H1 (cell line): ENCODE results near the gene TIA1. TPM values are rescaled to one million over a fixed set of nuclear protein-coding genes. Genes with fewer than 3 reads are reported as not detected.

ENCODE experiments used
- CTCF ChIA-PET: fragments of 300-600 bp; sonication (Branson Sonifier 250); formaldehyde crosslinking; loops from one replicate; lab custom pipeline; 2021; ENCODE audit not compliant: partially characterized antibody; lab: Charles Lee
- POLR2A ChIA-PET: fragments of 300-600 bp; sonication (Branson Sonifier 250); formaldehyde crosslinking; loops from one replicate; lab custom pipeline; 2021; ENCODE audit warnings: inconsistent platforms; ENCODE audit not compliant: partially characterized antibody; lab: Charles Lee
- DNase-seq, 2 experiments: peaks; one replicate each; pipeline versions ENCODE4 v3.0.0 to v3.0.0-alpha.2; 2010 to 2022; ENCODE audit warnings: low spot score in 2 of 2, low read depth in 1 of 2, mixed read lengths in 1 of 2
- FAIRE-seq: peaks from 2 replicates; lab custom pipeline; 2011; peaks lifted over from hg19 to GRCh38; lab: Jason Lieb, UNC
- H2AFZ ChIP-seq: 2 replicates; pipeline ENCODE4 v1.8.1; 2012; ENCODE audit warnings: low read length, inconsistent platforms
- H2AK5ac ChIP-seq: 2 replicates; pipeline ENCODE4 v1.6.1; 2013; ENCODE audit warnings: low read depth, low read length
- H2BK120ac ChIP-seq: replicated peaks from 2 replicates; pipeline ENCODE3; 2013; ENCODE audit warnings: low read depth, low read length, inconsistent platforms
- H2BK12ac ChIP-seq: 2 replicates; pipeline ENCODE4 v1.6.1; 2013; ENCODE audit warnings: low read depth, low read length
- H2BK15ac ChIP-seq: 2 replicates; pipeline ENCODE4 v1.6.1; 2013; ENCODE audit warnings: low read length
- H2BK20ac ChIP-seq: 2 replicates; pipeline ENCODE4 v1.6.1; 2013; ENCODE audit warnings: low read length
- H2BK5ac ChIP-seq: 2 replicates; pipeline ENCODE4 v1.6.1; 2013; ENCODE audit warnings: low read depth, low read length
- H3K14ac ChIP-seq: 2 replicates; pipeline ENCODE4 v1.6.1; 2013; ENCODE audit warnings: inconsistent platforms; ENCODE audit not compliant: insufficient read length
- H3K18ac ChIP-seq: 2 replicates; pipeline ENCODE4 v1.6.1; 2013; ENCODE audit warnings: low read length; ENCODE audit errors: extremely low read depth
- H3K23ac ChIP-seq: 2 replicates; pipeline ENCODE4 v1.6.1; 2013; ENCODE audit warnings: inconsistent platforms; ENCODE audit not compliant: insufficient read length
- H3K23me2 ChIP-seq: 2 replicates; pipeline ENCODE4 v1.6.1; 2013; ENCODE audit warnings: low read depth, low read length
- H3K27ac ChIP-seq: 2 replicates; pipeline ENCODE4 v1.6.1; 2011; ENCODE audit warnings: low read depth, low read length, inconsistent platforms
- H3K27me3 ChIP-seq, 4 experiments: replicated peaks in 1 of 4; 1 replicate in 1 of 4; 2 replicates in 3 of 4; pipeline versions ENCODE4 v1.6.1 to v1.8.1; 2011 to 2013; ENCODE audit warnings: low read length in 3 of 4, mild to moderate bottlenecking in 3 of 4, inconsistent platforms in 2 of 4, mixed read lengths in 2 of 4, moderate library complexity in 1 of 4; ENCODE audit not compliant: control insufficient read depth in 3 of 4, insufficient read depth in 3 of 4; ENCODE audit errors: extremely low read depth in 1 of 4
- H3K36me3 ChIP-seq, 4 experiments: 2 replicates each; pipeline versions ENCODE4 v1.6.1 to v1.8.1; 2011 to 2013; ENCODE audit warnings: mild to moderate bottlenecking in 4 of 4, low read length in 3 of 4, moderate library complexity in 2 of 4, control low read depth in 1 of 4, inconsistent platforms in 1 of 4; ENCODE audit not compliant: insufficient read depth in 4 of 4, control insufficient read depth in 2 of 4
- H3K4ac ChIP-seq: replicated peaks from 2 replicates; pipeline ENCODE3; 2013; ENCODE audit warnings: low read length, low read depth, mixed read lengths, inconsistent platforms; ENCODE audit not compliant: insufficient read length
- H3K4me1 ChIP-seq, 4 experiments: replicated peaks in 1 of 4; 1 replicate in 1 of 4; 2 replicates in 3 of 4; pipeline versions ENCODE4 v1.6.1 to v1.8.1; 2011 to 2013; ENCODE audit warnings: low read length in 3 of 4, inconsistent platforms in 2 of 4, mixed read lengths in 1 of 4; ENCODE audit not compliant: insufficient read depth in 4 of 4, control insufficient read depth in 3 of 4
- H3K4me2 ChIP-seq, 2 experiments: 2 replicates each; pipeline versions ENCODE4 v1.6.1 to v1.8.1; 2011 to 2013; ENCODE audit warnings: low read depth in 2 of 2, low read length in 2 of 2, control low read depth in 1 of 2, inconsistent platforms in 1 of 2, mild to moderate bottlenecking in 1 of 2; ENCODE audit not compliant: insufficient read depth in 1 of 2
- H3K4me3 ChIP-seq, 4 experiments: fragments of 200-600, 300-600 bp in 1 of 4; sonication (generic), shearing (Covaris generic), sonication (Bioruptor Twin) in 1 of 4; 2 replicates each; pipeline versions ENCODE4 v1.5.1 to v1.8.1; 2011 to 2016; ENCODE audit warnings: low read length in 4 of 4, low read depth in 3 of 4, control low read depth in 2 of 4, inconsistent platforms in 2 of 4, mild to moderate bottlenecking in 2 of 4, mixed read lengths in 1 of 4, moderate library complexity in 1 of 4; ENCODE audit not compliant: insufficient read depth in 2 of 4; ENCODE audit errors: extremely low read depth in 1 of 4
- H3K56ac ChIP-seq: replicated peaks from 2 replicates; pipeline ENCODE3; 2013; ENCODE audit warnings: low read depth, mild to moderate bottlenecking, mixed read lengths, low read length, inconsistent platforms; ENCODE audit not compliant: insufficient read length
- H3K79me1 ChIP-seq: 2 replicates; pipeline ENCODE4 v1.6.1; 2013; ENCODE audit warnings: low read depth, low read length, control low read depth
- H3K79me2 ChIP-seq, 2 experiments: 2 replicates each; pipeline versions ENCODE4 v1.6.1 to v1.8.1; 2012 to 2013; ENCODE audit warnings: low read length in 2 of 2, mild to moderate bottlenecking in 2 of 2, inconsistent platforms in 1 of 2; ENCODE audit not compliant: insufficient read depth in 2 of 2, control insufficient read depth in 1 of 2
- H3K9ac ChIP-seq, 4 experiments: replicated peaks in 1 of 4; 1 replicate in 1 of 4; 2 replicates in 3 of 4; pipeline versions ENCODE4 v1.6.1 to v1.8.1; 2011 to 2013; ENCODE audit warnings: low read depth in 3 of 4, low read length in 3 of 4, control low read depth in 2 of 4, mild to moderate bottlenecking in 2 of 4, moderate library complexity in 2 of 4, inconsistent platforms in 1 of 4; ENCODE audit errors: extremely low read depth in 1 of 4
- H3K9me3 ChIP-seq, 2 experiments: 2 replicates each; pipeline versions ENCODE4 v1.6.1 to v1.8.1; 2012 to 2013; ENCODE audit warnings: mild to moderate bottlenecking in 2 of 2, moderate library complexity in 2 of 2, control low read depth in 1 of 2, inconsistent platforms in 1 of 2, low read depth in 1 of 2, low read length in 1 of 2, mixed read lengths in 1 of 2; ENCODE audit not compliant: insufficient read depth in 2 of 2
- H4K20me1 ChIP-seq, 2 experiments: replicated peaks in 1 of 2; 2 replicates each; pipeline versions ENCODE3 to v1.8.1; 2011 to 2013; ENCODE audit warnings: inconsistent platforms in 2 of 2, low read length in 2 of 2, mild to moderate bottlenecking in 1 of 2; ENCODE audit not compliant: insufficient read depth in 2 of 2, control insufficient read depth in 1 of 2
- H4K5ac ChIP-seq: 2 replicates; pipeline ENCODE4 v1.6.1; 2013; ENCODE audit warnings: low read length, low read depth, mixed read lengths, inconsistent platforms; ENCODE audit not compliant: insufficient read length
- H4K8ac ChIP-seq: 2 replicates; pipeline ENCODE4 v1.8.0; 2013; ENCODE audit warnings: mild to moderate bottlenecking, moderate library complexity, low read length, inconsistent platforms; ENCODE audit not compliant: insufficient read depth; ENCODE audit errors: extremely low read depth
- H4K91ac ChIP-seq: replicated peaks from 2 replicates; pipeline ENCODE3; 2013; ENCODE audit warnings: low read length, mixed read lengths, inconsistent platforms; ENCODE audit not compliant: insufficient read length
- CBX5 ChIP-seq: fragments of 300-800, 300-1000 bp; sonication (generic); IDR thresholded peaks from 2 replicates; pipeline ENCODE4 v1.7.1; 2016; ENCODE audit warnings: antibody characterized with exemption, low read length, low read depth
- CBX8 ChIP-seq: fragments of 300-800, 300-1000 bp; sonication (generic); IDR thresholded peaks from 2 replicates; pipeline ENCODE4 v1.7.1; 2016; ENCODE audit warnings: low read depth, low read length, borderline replicate concordance
- E2F6 ChIP-seq: IDR thresholded peaks from 2 replicates; pipeline ENCODE4 v1.6.1; 2012; ENCODE audit warnings: inconsistent platforms
- GABPA ChIP-seq: IDR thresholded peaks from 2 replicates; pipeline ENCODE4 v1.6.1; 2011; ENCODE audit warnings: mild to moderate bottlenecking, low read length, moderate library complexity, borderline replicate concordance; ENCODE audit not compliant: insufficient read depth
- HDAC2 ChIP-seq, 2 experiments: fragments of 300-600 bp in 1 of 2; sonication (generic) in 1 of 2; IDR thresholded peaks; 2 replicates each; pipeline ENCODE4 v1.6.1; 2011 to 2012; ENCODE audit warnings: low read depth in 2 of 2, low read length in 2 of 2, mild to moderate bottlenecking in 2 of 2, moderate library complexity in 2 of 2, borderline replicate concordance in 1 of 2, inconsistent platforms in 1 of 2
- KDM5A ChIP-seq: fragments of 200-600 bp; IDR thresholded peaks from 2 replicates; pipeline ENCODE4 v1.7.1; 2012; ENCODE audit warnings: mild to moderate bottlenecking, low read length, inconsistent platforms, mixed read lengths
- MAFK ChIP-seq: IDR thresholded peaks from 2 replicates; pipeline ENCODE4 v1.6.1; 2012; ENCODE audit warnings: low read depth, mild to moderate bottlenecking, improper control_type of control experiment, low read length
- RAD21 ChIP-seq, 2 experiments: IDR thresholded peaks in 1 of 2; conservative IDR thresholded peaks in 1 of 2; 2 replicates each; pipeline ENCODE4 v1.6.1; 2011; ENCODE audit warnings: low read depth in 2 of 2, low read length in 2 of 2, improper control_type of control experiment in 1 of 2, inconsistent platforms in 1 of 2, mild to moderate bottlenecking in 1 of 2, moderate library complexity in 1 of 2
- SIN3A ChIP-seq, 2 experiments: IDR thresholded peaks in 1 of 2; conservative IDR thresholded peaks in 1 of 2; 2 replicates each; pipeline ENCODE4 v1.6.1; 2011 to 2012; ENCODE audit warnings: low read length in 2 of 2, improper control_type of control experiment in 1 of 2, low read depth in 1 of 2, mild to moderate bottlenecking in 1 of 2
- SP2 ChIP-seq: IDR thresholded peaks from 2 replicates; pipeline ENCODE4 v1.6.1; 2012; ENCODE audit warnings: mild to moderate bottlenecking, low read length, inconsistent platforms
- TBP ChIP-seq: IDR thresholded peaks from 2 replicates; pipeline ENCODE4 v1.6.1; 2011; ENCODE audit warnings: low read depth, low read length, improper control_type of control experiment
- YY1 ChIP-seq: IDR thresholded peaks from 2 replicates; pipeline ENCODE4 v1.6.1; 2011; ENCODE audit warnings: low read depth, mild to moderate bottlenecking, low read length
- WGBS, 2 experiments: shearing (Covaris generic) in 1 of 2; methylation state at CpG; one replicate each; pipeline versions ENCODE4 v1.1.6 to v1.1.7; 2013 to 2015; ENCODE audit warnings: low lambda C conversion rate in 2 of 2, mixed read lengths in 2 of 2, inconsistent platforms in 1 of 2, low coverage in 1 of 2, missing lambda C conversion rate in 1 of 2; ENCODE audit not compliant: insufficient replicate concordance in 2 of 2, insufficient coverage in 1 of 2, insufficient read length in 1 of 2; ENCODE audit errors: extremely low coverage in 1 of 2, missing lambda C conversion rate in 1 of 2; 5-methylcytosine and 5-hydroxymethylcytosine counted together
- polyA plus RNA-seq, 7 experiments: library from polyadenylated mRNA; depleted of rRNA in 3 of 7; stranded (reverse) in 5 of 7; unstranded in 2 of 7; fragments of >200 nt in 5 of 7; fragments of 200-250 nt in 2 of 7; gene quantifications; 1 replicate in 5 of 7; 2 replicates in 1 of 7; 4 replicates in 1 of 7; pipeline versions ENCODE4 v1.2.1 to v1.2.3, GENCODE V29; 2011 to 2013; ENCODE audit warnings: missing spikeins in 2 of 7, mixed read lengths in 2 of 7
- total RNA-seq: library from RNA; stranded (reverse); fragmentation: NEBNext Ultra II Directional; extraction: Animal tissue kit (Norgen Biotek cat#: 25700); gene quantifications from 2 replicates; pipeline ENCODE4 v1.2.1, GENCODE V29; 2021

Gene TIA1
- total and polyA plus RNA-seq, 2 of the 8 experiments (the other 6 are each of a cell fraction or from before 2014, with no cell fraction given): 58.6 to 181 TPM

- Histone ChIP-seq H2BK15ac (no peak overlapping the region), H3K23me2 (peaks cover 5% of the 10 kb centered on the region; the same call in 1 of the 2 replicates), H4K8ac (no peak overlapping the region), H2AK5ac (no peak overlapping the region), H3K36me3 (no peaks in the 10 kb centered on the region), H2BK5ac (no peak overlapping the region), H3K27ac (no peak overlapping the region), H2BK12ac (no peak overlapping the region), H3K4ac (no peak overlapping the region), H3K9me3 (no peaks in the 10 kb centered on the region), H3K23ac (no peak overlapping the region), H3K14ac (no peak overlapping the region), H4K20me1 (no peaks in the 10 kb centered on the region), H3K4me2 (no peak overlapping the region), H3K56ac (no peak overlapping the region), H2BK20ac (no peak overlapping the region), H3K4me3 (no peak overlapping the region), H3K9ac (no peak overlapping the region), H3K4me1 (no peaks in the 10 kb centered on the region), H3K27me3 (no peaks in the 10 kb centered on the region), H2AFZ (no peak overlapping the region), H3K79me2 (no peaks in the 10 kb centered on the region), H4K5ac (no peak overlapping the region), H3K79me1 (no peaks in the 10 kb centered on the region), H3K18ac (no peak overlapping the region), H4K91ac (no peak overlapping the region), H2BK120ac (no peak overlapping the region)
- ChIA-PET POLR2A (interaction anchor here (0.6 to 2.0 kb wide), 4 partner anchors 10 to 246 kb away, joined by 4 to 7 read pairs (median 4); partner anchors contain the start of gene SNRPG), CTCF (interaction anchor here (0.6 to 1.6 kb wide), 6 partner anchors 8 to 664 kb away, joined by 3 to 5 read pairs (median 4); no protein-coding TSS in a partner anchor)
- 89% methylated on average over 5 of the region's 5 CpGs; no CpG with 5 or more reads in 1 of the 2 experiments for WGBS, 2 experiments
- FAIRE-seq (no peak), DNase-seq (no peak)
- TF ChIP-seq MAFK (no peak), SP2 (no peak), SIN3A (conservative IDR thresholded peaks at IDR 0.05 in 1 of 2, IDR thresholded peaks at IDR 0.05 in 1 of 2; ENCODE audit: low read depth in 1 of 2, low read length in 2 of 2) (no peak), YY1 (no peak), TBP (no peak), GABPA (no peak), CBX8 (no peak), E2F6 (no peak), RAD21 (IDR thresholded peaks at IDR 0.05 in 1 of 2, conservative IDR thresholded peaks at IDR 0.05 in 1 of 2; ENCODE audit: low read depth in 2 of 2, low read length in 2 of 2) (no peak), HDAC2 (IDR thresholded peaks at IDR 0.05; ENCODE audit: borderline replicate concordance in 1 of 2, low read depth in 2 of 2, low read length in 2 of 2) (no peak), CBX5 (no peak), KDM5A (no peak)
Observed at GRCh38 chr2:70192516-70192915, 55.9 kb downstream of the TIA1 start.
